Left renal pelvis (tissue), 4 donors: ENCODE measurements around the gene FERMT2. TPM values are rescaled to one million over a fixed set of nuclear protein-coding genes. Genes with fewer than 3 reads are reported as not detected.

Source experiments
- DNase-seq, 4 donors: peaks; one replicate each; pipeline ENCODE4 v3.0.0-alpha.2; 2013; ENCODE audit warnings: low read depth in 4 of 4, low spot score in 3 of 4
- polyA plus RNA-seq, 4 donors: library from polyadenylated mRNA; unstranded; fragments of 120-200 nt; gene quantifications; one replicate each; pipeline ENCODE4 v1.2.1, GENCODE V29; 2013; ENCODE audit not compliant: insufficient read length in 4 of 4

FERMT2 gene
- polyA plus RNA-seq, 4 donors = 148 to 201 (median 161) TPM

DNA sequence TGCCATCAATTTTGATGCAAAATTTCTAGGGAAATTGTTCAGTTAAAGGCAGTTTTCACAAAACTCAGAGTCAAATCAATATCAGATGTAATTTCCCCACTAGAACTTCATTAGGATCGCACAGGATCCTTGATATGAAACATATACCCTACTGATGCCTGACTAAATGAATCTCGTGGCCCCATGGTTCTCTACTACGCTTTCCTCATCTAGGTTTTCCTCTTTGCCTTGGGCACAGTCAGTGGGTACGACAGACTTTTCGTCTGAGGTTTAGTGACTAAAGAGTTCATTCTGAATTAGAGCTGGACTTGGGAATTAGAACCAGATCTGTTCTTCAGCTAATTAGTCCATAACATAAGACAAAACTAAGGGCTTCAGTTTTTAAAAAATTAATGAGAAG is 117.0 kb downstream of the FERMT2 start:
- no peak for DNase-seq

DNA sequence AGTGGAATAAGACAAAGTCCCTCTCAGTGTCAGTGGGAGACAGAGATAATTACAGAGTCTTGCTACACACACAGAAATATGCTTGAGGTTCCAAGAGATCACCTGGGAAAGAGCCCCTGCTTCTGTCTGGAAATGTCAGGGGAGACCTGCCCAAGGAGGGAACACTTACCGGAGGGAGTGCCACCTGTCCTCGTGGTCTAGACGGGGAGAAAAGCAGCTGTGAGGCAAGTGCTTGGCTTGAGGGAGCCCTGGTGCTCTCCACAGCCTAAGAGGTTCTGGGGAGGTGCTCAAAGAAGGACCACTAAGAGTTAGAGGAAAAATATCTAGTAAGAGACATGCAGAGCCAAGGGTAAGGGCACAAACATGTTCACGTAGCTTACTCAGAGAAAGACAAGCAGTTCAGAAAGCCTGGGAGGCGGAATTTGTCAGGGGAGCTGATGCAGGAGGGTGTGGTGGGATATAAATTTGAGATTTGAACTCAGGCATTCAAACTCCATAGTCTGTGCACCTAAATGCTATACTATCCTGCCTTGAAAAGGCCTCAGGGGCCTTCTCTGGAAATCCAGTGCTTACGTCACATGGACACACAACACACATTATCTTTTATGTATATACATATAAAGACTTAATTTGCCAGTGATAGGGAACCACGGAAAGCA is 121.2 kb downstream of the FERMT2 start:
- DNase-seq = no peak

GRCh38 chr14:52827426-52827825 is 123.4 kb downstream of the FERMT2 start:
- DNase-seq = no peak

- DNase-seq = no peak
These were observed 125.8 kb downstream of the FERMT2 start for GRCh38 chr14:52825085-52825484.

- no peak for DNase-seq
These were observed 126.4 kb downstream of the FERMT2 start for GRCh38 chr14:52824462-52824861.

DNA sequence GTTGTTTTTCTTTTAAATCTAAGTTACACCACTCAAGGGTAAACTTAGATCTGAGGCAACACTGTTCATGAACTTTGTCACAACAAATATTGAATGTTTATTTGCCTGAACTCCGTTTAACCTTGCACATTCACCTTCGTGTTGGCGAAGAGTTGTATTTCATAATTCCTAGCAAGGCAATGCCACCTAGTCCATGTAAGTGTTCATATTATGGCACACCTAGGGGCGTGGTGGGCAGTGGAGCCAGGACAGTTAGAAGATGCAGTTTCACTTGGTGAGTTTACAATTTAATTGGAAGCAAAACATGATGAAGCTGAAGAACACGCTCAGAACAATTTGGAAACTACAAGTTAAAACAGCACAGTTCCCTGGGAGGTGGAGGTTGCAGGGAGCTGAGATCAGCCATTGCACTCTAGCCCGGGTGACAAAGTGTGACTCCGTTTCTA is 129.0 kb downstream of the FERMT2 start:
- no peak for DNase-seq

GRCh38 chr14:52808101-52808500 is 142.7 kb downstream of the FERMT2 start:
- DNase-seq = no peak

Other genes with a start within 250 kb of the FERMT2 start
- 100 to 1,000 TPM; 105 to 160 (median 149) TPM for gene PSMC6, start 243.8 kb downstream of the FERMT2 start, polyA plus RNA-seq
- 10 to 100 TPM; 16.9 to 18.7 (median 17.0) TPM for gene STYX, start 220.9 kb downstream of the FERMT2 start, polyA plus RNA-seq
- gene GNPNAT1, start 159.4 kb downstream of the FERMT2 start, polyA plus RNA-seq = 10 to 100 TPM; 28.4 to 36.2 (median 31.1) TPM
- 10 to 100 TPM; 10.5 to 13.0 (median 11.7) TPM for gene DDHD1, start 202.3 kb upstream of the FERMT2 start, polyA plus RNA-seq